HEK293 (cell line): Measurements from ENCODE around the gene SDF2L1.

ENCODE experiments used
- CTCF ChIA-PET: fragments of 350-600 bp; formaldehyde crosslinking; extraction: SDS; loops from one replicate; lab custom pipeline; 2021; ENCODE audit warnings: antibody characterized with exemption; lab: Yijun Ruan, JAX
- POLR2A ChIA-PET: fragments of 300-600 bp; formaldehyde crosslinking; extraction: SDS; loops from one replicate; lab custom pipeline; 2020; ENCODE audit warnings: antibody characterized with exemption, inconsistent platforms; lab: Yijun Ruan, JAX
- H3K27ac ChIP-seq: fragments of 200-500 bp; sonication (Bioruptor generic); 2 replicates; pipeline ENCODE4 v1.5.1; 2014; ENCODE audit warnings: low read depth, low read length, control low read depth, inconsistent platforms; ENCODE audit errors: extremely low read depth
- H3K36me3 ChIP-seq, 2 experiments: fragments of 200-500 bp in 1 of 2; sonication (Bioruptor generic) in 1 of 2; 1 replicate in 1 of 2; 2 replicates in 1 of 2; pipeline ENCODE4 v1.5.1; 2014 to 2017; ENCODE audit warnings: inconsistent platforms in 2 of 2, low read length in 2 of 2; ENCODE audit not compliant: control insufficient read depth in 2 of 2, insufficient read depth in 1 of 2
- H3K4me1 ChIP-seq: fragments of 200-500 bp; sonication (Bioruptor generic); 2 replicates; pipeline ENCODE4 v1.5.1; 2014; ENCODE audit warnings: mild to moderate bottlenecking, low read length, inconsistent platforms; ENCODE audit not compliant: control insufficient read depth, insufficient read depth
- H3K4me3 ChIP-seq: 2 replicates; pipeline ENCODE4 v1.5.1; 2011; ENCODE audit warnings: low read depth, mild to moderate bottlenecking, control low read depth, low read length, moderate library complexity
- H3K9me3 ChIP-seq: fragments of 200-500 bp; sonication (Bioruptor generic); 2 replicates; pipeline ENCODE4 v1.5.1; 2014; ENCODE audit warnings: low read depth, low read length, inconsistent platforms; ENCODE audit not compliant: control insufficient read depth, insufficient read depth
- BCL11B ChIP-seq: fragments of 450-650 bp; formaldehyde crosslinking; IDR thresholded peaks from 2 replicates; pipeline ENCODE4 v1.5.1; 2016; ENCODE audit warnings: low read depth, missing biosample characterization, missing genetic modification characterization
- GLI2 ChIP-seq: fragments of 450-650 bp; formaldehyde crosslinking; IDR thresholded peaks from 2 replicates; pipeline ENCODE4; 2017; ENCODE audit warnings: missing biosample characterization, missing genetic modification characterization, low read depth, borderline replicate concordance
- KLF8 ChIP-seq: fragments of 450-650 bp; formaldehyde crosslinking; IDR thresholded peaks from 2 replicates; pipeline ENCODE4 v1.5.1; 2016; ENCODE audit warnings: missing biosample characterization, missing genetic modification characterization
- MEIS1 ChIP-seq: sonication (generic); formaldehyde crosslinking; IDR thresholded peaks from 2 replicates; pipeline ENCODE4 v1.8.1; 2022; ENCODE audit warnings: missing genetic modification reagents, mild to moderate bottlenecking, borderline replicate concordance
- RBAK ChIP-seq: fragments of 450-650 bp; formaldehyde crosslinking; IDR thresholded peaks from 2 replicates; pipeline ENCODE4 v1.5.1; 2016; ENCODE audit warnings: missing biosample characterization, missing genetic modification characterization
- SP3 ChIP-seq: fragments of 450-650 bp; formaldehyde crosslinking; IDR thresholded peaks from 2 replicates; pipeline ENCODE4 v1.5.1; 2016; ENCODE audit warnings: missing biosample characterization, missing genetic modification characterization
- YY2 ChIP-seq: fragments of 450-650 bp; formaldehyde crosslinking; IDR thresholded peaks from 2 replicates; pipeline ENCODE4 v1.5.1; 2016; ENCODE audit warnings: missing biosample characterization, missing genetic modification characterization
- ZEB2 ChIP-seq: fragments of 450-650 bp; formaldehyde crosslinking; IDR thresholded peaks from 2 replicates; pipeline ENCODE4 v1.5.1; 2016; ENCODE audit warnings: missing biosample characterization, missing genetic modification characterization
- ZFP41 ChIP-seq: fragments of 450-650 bp; formaldehyde crosslinking; IDR thresholded peaks from 2 replicates; pipeline ENCODE4 v1.5.1; 2016; ENCODE audit warnings: missing biosample characterization, missing genetic modification characterization, borderline replicate concordance
- ZNF10 ChIP-seq: fragments of 450-650 bp; formaldehyde crosslinking; IDR thresholded peaks from 2 replicates; pipeline ENCODE4 v1.5.1; 2017; ENCODE audit warnings: missing biosample characterization, missing genetic modification characterization
- ZNF114 ChIP-seq: fragments of 450-650 bp; formaldehyde crosslinking; IDR thresholded peaks from 2 replicates; pipeline ENCODE4 v1.5.0; 2017; ENCODE audit warnings: missing biosample characterization, missing genetic modification characterization
- ZNF23 ChIP-seq: fragments of 450-650 bp; formaldehyde crosslinking; IDR thresholded peaks from 2 replicates; pipeline ENCODE4 v1.5.1; 2016; ENCODE audit warnings: missing biosample characterization, missing genetic modification characterization, borderline replicate concordance
- ZNF510 ChIP-seq: fragments of 450-650 bp; formaldehyde crosslinking; IDR thresholded peaks from 2 replicates; pipeline ENCODE4 v1.5.1; 2018; ENCODE audit warnings: mild to moderate bottlenecking, missing genetic modification characterization, missing biosample characterization; ENCODE audit not compliant: insufficient replicate concordance
- ZNF555 ChIP-seq: fragments of 450-650 bp; formaldehyde crosslinking; conservative IDR thresholded peaks from 2 replicates; pipeline ENCODE4 v1.5.1; 2017; ENCODE audit warnings: missing biosample characterization, mild to moderate bottlenecking, missing genetic modification characterization, inconsistent platforms
- ZNF621 ChIP-seq: fragments of 450-650 bp; formaldehyde crosslinking; IDR thresholded peaks from 2 replicates; pipeline ENCODE4 v1.5.1; 2017; ENCODE audit warnings: missing biosample characterization, missing genetic modification characterization
- ZNF707 ChIP-seq: fragments of 450-650 bp; formaldehyde crosslinking; IDR thresholded peaks from 2 replicates; pipeline ENCODE4 v1.5.1; 2016; ENCODE audit warnings: missing biosample characterization, missing genetic modification characterization
- ZNF785 ChIP-seq: fragments of 450-650 bp; formaldehyde crosslinking; IDR thresholded peaks from 2 replicates; pipeline ENCODE4 v1.5.1; 2016; ENCODE audit warnings: missing biosample characterization, missing genetic modification characterization
- ZNF792 ChIP-seq: fragments of 450-650 bp; formaldehyde crosslinking; IDR thresholded peaks from 2 replicates; pipeline ENCODE4 v1.5.1; 2016; ENCODE audit warnings: missing biosample characterization, missing genetic modification characterization
- ZNF837 ChIP-seq: fragments of 450-650 bp; formaldehyde crosslinking; IDR thresholded peaks from 2 replicates; pipeline ENCODE4 v1.5.1; 2016; ENCODE audit warnings: missing biosample characterization, missing genetic modification characterization
- ZSCAN23 ChIP-seq: fragments of 450-650 bp; formaldehyde crosslinking; IDR thresholded peaks from 2 replicates; pipeline ENCODE4 v1.5.1; 2016; ENCODE audit warnings: missing biosample characterization, missing genetic modification characterization
- TF ChIP-seq, protein P1 (sequence below): fragments of 450-650 bp; formaldehyde crosslinking; IDR thresholded peaks from 2 replicates; pipeline ENCODE4 v1.5.1; 2016; ENCODE audit warnings: missing biosample characterization, missing genetic modification characterization
- TF ChIP-seq, protein P2 (sequence below): IDR thresholded peaks from 2 replicates; pipeline ENCODE4 v1.6.1; 2011; ENCODE audit warnings: mild to moderate bottlenecking, low read depth, low read length, borderline replicate concordance
- TF ChIP-seq, protein P3 (sequence below): fragments of 450-650 bp; formaldehyde crosslinking; IDR thresholded peaks from 2 replicates; pipeline ENCODE4 v1.5.1; 2017; ENCODE audit warnings: missing biosample characterization, missing genetic modification characterization
- TF ChIP-seq, protein P4 (sequence below): fragments of 450-650 bp; formaldehyde crosslinking; IDR thresholded peaks from 2 replicates; pipeline ENCODE4 v1.5.0; 2017; ENCODE audit warnings: missing biosample characterization, missing genetic modification characterization, borderline replicate concordance

The SDF2L1 gene

DNA sequence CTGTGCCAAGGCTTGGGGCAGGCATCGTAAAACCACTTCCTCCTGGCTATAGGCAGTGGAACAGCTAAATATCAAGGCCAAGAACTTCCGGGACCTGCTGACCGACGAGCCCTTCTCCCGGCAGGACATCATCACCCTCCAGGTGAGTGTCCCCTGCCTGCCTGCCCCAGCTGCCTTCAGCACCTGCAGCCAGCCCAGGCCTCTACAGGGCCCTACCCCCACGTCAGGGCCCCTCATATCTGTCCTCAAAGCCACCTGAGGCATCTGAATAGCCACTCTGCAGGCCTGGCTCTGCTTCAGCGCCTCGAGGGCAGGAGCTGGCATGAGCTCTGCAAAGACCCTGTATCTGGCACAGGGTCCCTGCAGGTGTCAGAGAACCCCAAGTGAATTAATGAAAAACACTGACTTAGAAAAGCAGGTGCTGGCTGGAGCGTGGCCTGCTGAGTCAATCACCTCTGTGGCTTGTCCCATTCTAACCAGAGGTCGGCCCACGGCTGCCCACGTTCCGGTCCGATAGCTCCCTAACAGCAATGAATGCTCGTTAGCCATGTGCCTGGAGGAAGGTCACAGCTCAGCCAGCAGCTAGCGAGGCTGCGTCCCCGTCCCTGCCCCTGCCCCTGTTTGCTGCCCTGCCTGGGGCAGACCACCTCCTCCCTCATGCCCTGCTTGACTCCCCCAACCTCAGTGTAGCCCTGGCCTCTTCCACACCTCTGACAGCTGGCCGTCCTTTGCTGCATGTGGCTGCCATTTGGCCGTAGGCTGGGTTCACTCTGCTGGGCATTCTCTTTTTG lies 40.5 kb downstream of the SDF2L1 start:
- Histone ChIP-seq H3K9me3 (no peaks in the 10 kb centered on the region), H3K4me1 (no peaks in the 10 kb centered on the region), H3K27ac (no peak overlapping the region), H3K4me3 (no peak overlapping the region), H3K36me3 (peaks cover 0 to 64% of the 10 kb centered on the region in 2 experiments; a peak in 2 of 3 replicates)
- no peak for TF ChIP-seq ZNF114
- TF ChIP-seq GLI2 (tag by site-specific recombination): no peak
- no peak for TF ChIP-seq YY2 (tag by site-specific recombination)
- TF ChIP-seq ZNF10 (tag by site-specific recombination): no peak
- TF ChIP-seq BCL11B (tag by site-specific recombination): no peak
- TF ChIP-seq ZNF23 (tag by site-specific recombination): no peak
- CTCF ChIA-PET: interaction anchor here (0.6 kb wide), 1 partner anchor 256 kb away, joined by 3 read pairs; no protein-coding TSS in a partner anchor
- POLR2A ChIA-PET: interaction anchor here (0.5 to 1.4 kb wide), 2 partner anchors 17 to 60 kb away, joined by 3 read pairs; partner anchors contain the start of gene PPIL2

DNA sequence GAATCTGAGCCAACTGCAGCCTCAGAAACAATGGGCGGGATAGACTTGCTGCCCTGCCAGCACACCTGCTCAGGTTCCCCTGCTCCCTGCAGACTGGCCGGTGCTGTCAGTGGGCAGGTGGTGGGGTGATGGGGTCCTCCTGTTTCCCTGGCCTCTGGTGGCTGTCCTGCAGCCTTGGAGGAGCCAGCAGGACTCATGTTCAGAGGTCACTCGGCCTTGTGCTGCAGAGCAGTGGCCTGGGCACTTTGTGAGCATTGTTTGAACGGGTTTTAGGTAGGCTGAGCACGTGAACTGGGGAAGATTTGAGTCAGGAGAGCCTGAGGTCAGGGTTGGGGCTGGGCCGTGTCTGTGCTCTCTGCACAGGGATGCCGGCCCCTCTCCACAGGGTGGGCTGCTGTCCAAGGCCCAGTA lies 41.3 kb downstream of the SDF2L1 start:
- H3K36me3 ChIP-seq: peaks cover 0 to 68% of the 10 kb centered on the region in 2 experiments; a peak in 2 of 3 replicates
- H3K9me3 ChIP-seq: no peaks in the 10 kb centered on the region
- H3K4me1 ChIP-seq: no peaks in the 10 kb centered on the region
- CTCF ChIA-PET: interaction anchor here (1.0 kb wide), 1 partner anchor 269 kb away, joined by 3 read pairs; the partner anchor contains the start of gene PPM1F
- POLR2A ChIA-PET: no interaction called here
- TF ChIP-seq ZNF707 (tag by site-specific recombination): no peak
- TF ChIP-seq ZEB2 (tag by site-specific recombination): no peak
- TF ChIP-seq ZFP41 (tag by site-specific recombination): no peak
- TF ChIP-seq, protein P1, sequence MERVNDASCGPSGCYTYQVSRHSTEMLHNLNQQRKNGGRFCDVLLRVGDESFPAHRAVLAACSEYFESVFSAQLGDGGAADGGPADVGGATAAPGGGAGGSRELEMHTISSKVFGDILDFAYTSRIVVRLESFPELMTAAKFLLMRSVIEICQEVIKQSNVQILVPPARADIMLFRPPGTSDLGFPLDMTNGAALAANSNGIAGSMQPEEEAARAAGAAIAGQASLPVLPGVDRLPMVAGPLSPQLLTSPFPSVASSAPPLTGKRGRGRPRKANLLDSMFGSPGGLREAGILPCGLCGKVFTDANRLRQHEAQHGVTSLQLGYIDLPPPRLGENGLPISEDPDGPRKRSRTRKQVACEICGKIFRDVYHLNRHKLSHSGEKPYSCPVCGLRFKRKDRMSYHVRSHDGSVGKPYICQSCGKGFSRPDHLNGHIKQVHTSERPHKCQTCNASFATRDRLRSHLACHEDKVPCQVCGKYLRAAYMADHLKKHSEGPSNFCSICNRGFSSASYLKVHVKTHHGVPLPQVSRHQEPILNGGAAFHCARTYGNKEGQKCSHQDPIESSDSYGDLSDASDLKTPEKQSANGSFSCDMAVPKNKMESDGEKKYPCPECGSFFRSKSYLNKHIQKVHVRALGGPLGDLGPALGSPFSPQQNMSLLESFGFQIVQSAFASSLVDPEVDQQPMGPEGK: no peak
- TF ChIP-seq RBAK (tag by site-specific recombination): no peak
- no peak for TF ChIP-seq KLF8
- TF ChIP-seq ZNF555: no peak
- no peak for TF ChIP-seq ZNF621 (tag by site-specific recombination)
- TF ChIP-seq ZNF837 (tag by site-specific recombination): no peak
- no peak for TF ChIP-seq ZNF785 (tag by site-specific recombination)
- no peak for TF ChIP-seq ZSCAN23 (tag by site-specific recombination)
- TF ChIP-seq SP3 (tag by site-specific recombination): no peak
- TF ChIP-seq ZNF792 (tag by site-specific recombination): no peak
- TF ChIP-seq, protein P2, sequence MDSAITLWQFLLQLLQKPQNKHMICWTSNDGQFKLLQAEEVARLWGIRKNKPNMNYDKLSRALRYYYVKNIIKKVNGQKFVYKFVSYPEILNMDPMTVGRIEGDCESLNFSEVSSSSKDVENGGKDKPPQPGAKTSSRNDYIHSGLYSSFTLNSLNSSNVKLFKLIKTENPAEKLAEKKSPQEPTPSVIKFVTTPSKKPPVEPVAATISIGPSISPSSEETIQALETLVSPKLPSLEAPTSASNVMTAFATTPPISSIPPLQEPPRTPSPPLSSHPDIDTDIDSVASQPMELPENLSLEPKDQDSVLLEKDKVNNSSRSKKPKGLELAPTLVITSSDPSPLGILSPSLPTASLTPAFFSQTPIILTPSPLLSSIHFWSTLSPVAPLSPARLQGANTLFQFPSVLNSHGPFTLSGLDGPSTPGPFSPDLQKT: no peak
- TF ChIP-seq MEIS1 (CRISPR knock-in tag): no peak
- TF ChIP-seq ZNF510: no peak
- TF ChIP-seq, protein P3, sequence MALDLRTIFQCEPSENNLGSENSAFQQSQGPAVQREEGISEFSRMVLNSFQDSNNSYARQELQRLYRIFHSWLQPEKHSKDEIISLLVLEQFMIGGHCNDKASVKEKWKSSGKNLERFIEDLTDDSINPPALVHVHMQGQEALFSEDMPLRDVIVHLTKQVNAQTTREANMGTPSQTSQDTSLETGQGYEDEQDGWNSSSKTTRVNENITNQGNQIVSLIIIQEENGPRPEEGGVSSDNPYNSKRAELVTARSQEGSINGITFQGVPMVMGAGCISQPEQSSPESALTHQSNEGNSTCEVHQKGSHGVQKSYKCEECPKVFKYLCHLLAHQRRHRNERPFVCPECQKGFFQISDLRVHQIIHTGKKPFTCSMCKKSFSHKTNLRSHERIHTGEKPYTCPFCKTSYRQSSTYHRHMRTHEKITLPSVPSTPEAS (tag by site-specific recombination): no peak
- TF ChIP-seq, protein P4, sequence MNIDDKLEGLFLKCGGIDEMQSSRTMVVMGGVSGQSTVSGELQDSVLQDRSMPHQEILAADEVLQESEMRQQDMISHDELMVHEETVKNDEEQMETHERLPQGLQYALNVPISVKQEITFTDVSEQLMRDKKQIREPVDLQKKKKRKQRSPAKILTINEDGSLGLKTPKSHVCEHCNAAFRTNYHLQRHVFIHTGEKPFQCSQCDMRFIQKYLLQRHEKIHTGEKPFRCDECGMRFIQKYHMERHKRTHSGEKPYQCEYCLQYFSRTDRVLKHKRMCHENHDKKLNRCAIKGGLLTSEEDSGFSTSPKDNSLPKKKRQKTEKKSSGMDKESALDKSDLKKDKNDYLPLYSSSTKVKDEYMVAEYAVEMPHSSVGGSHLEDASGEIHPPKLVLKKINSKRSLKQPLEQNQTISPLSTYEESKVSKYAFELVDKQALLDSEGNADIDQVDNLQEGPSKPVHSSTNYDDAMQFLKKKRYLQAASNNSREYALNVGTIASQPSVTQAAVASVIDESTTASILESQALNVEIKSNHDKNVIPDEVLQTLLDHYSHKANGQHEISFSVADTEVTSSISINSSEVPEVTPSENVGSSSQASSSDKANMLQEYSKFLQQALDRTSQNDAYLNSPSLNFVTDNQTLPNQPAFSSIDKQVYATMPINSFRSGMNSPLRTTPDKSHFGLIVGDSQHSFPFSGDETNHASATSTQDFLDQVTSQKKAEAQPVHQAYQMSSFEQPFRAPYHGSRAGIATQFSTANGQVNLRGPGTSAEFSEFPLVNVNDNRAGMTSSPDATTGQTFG (tag by site-specific recombination): no peak
- H3K4me3 ChIP-seq: no peak overlapping the region
- no peak overlapping the region for H3K27ac ChIP-seq
